Heart left ventricle (tissue), 16 donors: ENCODE measurements around the gene EPHA1. TPM values are rescaled to one million over a fixed set of nuclear protein-coding genes. Genes with fewer than 3 reads are reported as not detected.

ENCODE experiments used
- ATAC-seq, 4 donors: fragments of 200-7000 bp; cut with Tn5 transposase; one replicate each; pipeline ENCODE4 v1.9.1; 2020 to 2022; ENCODE audit warnings: moderate library complexity in 4 of 4, mild to moderate bottlenecking in 3 of 4, moderate number of reproducible peaks in 1 of 4
- DNase-seq, 5 donors: peaks; one replicate each; pipeline ENCODE4 v3.0.0-alpha.2; 2020
- H3K27ac ChIP-seq, 12 donors: fragments of 200-600 bp; sonication (generic) in 4 of 12; one replicate each; pipeline versions ENCODE4 v1.5.0 to v1.8.0; 2016 to 2022; ENCODE audit warnings: mild to moderate bottlenecking in 2 of 12
- H3K27me3 ChIP-seq, 9 donors: fragments of 200-600 bp; sonication (generic) in 2 of 9; one replicate each; pipeline versions ENCODE4 v1.5.1 to v1.8.0; 2016 to 2022; ENCODE audit warnings: mild to moderate bottlenecking in 3 of 9
- H3K36me3 ChIP-seq, 9 donors: fragments of 200-600 bp; sonication (generic) in 2 of 9; one replicate each; pipeline versions ENCODE4 v1.5.0 to v1.8.0; 2018 to 2022; ENCODE audit warnings: mild to moderate bottlenecking in 2 of 9
- H3K4me1 ChIP-seq, 12 donors: fragments of 200-600 bp; sonication (generic) in 4 of 12; one replicate each; pipeline versions ENCODE4 v1.5.0 to v1.8.0; 2016 to 2022; ENCODE audit warnings: mild to moderate bottlenecking in 3 of 12
- H3K4me3 ChIP-seq, 12 donors: fragments of 200-600 bp; sonication (generic) in 4 of 12; one replicate each; pipeline versions ENCODE4 v1.5.0 to v1.8.0; 2017 to 2022; ENCODE audit warnings: mild to moderate bottlenecking in 9 of 12, moderate library complexity in 4 of 12
- H3K9me3 ChIP-seq, 12 donors: fragments of 200-600 bp; sonication (generic) in 4 of 12; one replicate each; pipeline versions ENCODE4 v1.5.0 to v1.8.0; 2016 to 2022; ENCODE audit warnings: mild to moderate bottlenecking in 1 of 12
- CTCF ChIP-seq, 12 donors: fragments of 200-600 bp; sonication (generic) in 4 of 12; IDR thresholded peaks; one replicate each; pipeline versions ENCODE4 v1.5.0 to v1.8.0; 2018 to 2022; ENCODE audit warnings: antibody characterized with exemption in 12 of 12, mild to moderate bottlenecking in 5 of 12
- POLR2A ChIP-seq, 2 donors: fragments of 450-650 bp; IDR thresholded peaks; one replicate each; pipeline ENCODE4 v1.6.1; 2017; ENCODE audit warnings: antibody characterized with exemption in 2 of 2, mild to moderate bottlenecking in 2 of 2, moderate library complexity in 2 of 2
- WGBS, 4 donors: extraction: QIAGEN DNeasy Blood & Tissue Kit in 2 of 4; methylation state at CpG; one replicate each; pipeline versions ENCODE4 v1.1.5 to v1.1.7; 2013 to 2018; 5-methylcytosine and 5-hydroxymethylcytosine counted together
- intact Hi-C, 10 donors: fragments of 100-400 bp; cut with DNase I; formaldehyde crosslinking; loops; one replicate each; pipeline versions ENCODE4 v1.11.1 to v1.14.2; 2022
- polyA plus RNA-seq, 2 donors: library from polyadenylated mRNA; stranded (reverse); fragments of 200-250 nt; gene quantifications; one replicate each; pipeline ENCODE4 v1.2.3, GENCODE V29; 2013
- total RNA-seq, 9 donors: library from RNA; depleted of rRNA in 2 of 9; stranded (reverse); fragments of >200 nt in 2 of 9; fragmentation: NEBNext Ultra II Directional in 3 of 9; extraction: Animal tissue kit (Norgen Biotek cat#: 25700) in 3 of 9; gene quantifications; one replicate each; pipeline versions ENCODE4 v1.1.0 to v1.2.4, GENCODE V29; 2016 to 2023
- donor health status: ischemic (EF 13 %, LVEDD 7.1; RV severe dilation, severe dysfunction).
- donor health status: healthy with polysubstance abuse.
- donor health status: DM: no; HTN: yes; CAD: no.
- donor health status: DM: no; HTN: no; CAD: no.
- donor health status: ischemic (EF 25% LVEDD 6.9; RV normal size, moderate dysfunction).
- donor health status: ischemic (EF 25% LVEDD 5.7; RV mildly dilated, moderate dysfunction).
- donor health status: healthy.
- donor health status: DM: yes; HTN: yes; CAD: no.
- donor health status: ischemic (EF 35%, LVEDD 5.7; RV mildly dilated, moderate dysfunction).
- donor health status: nonischemic (EF 11% LVEDD 7.7; RV severe dilation, severe dysfunction).
- donor health status: DM: yes; HTN: yes; CAD: no.
- donor health status: PGD.
- donor health status: ischemic (EF 29% LVEDD 5.4; RV normal size, mild dysfunction).
- donor health status: nonischemic (EF 23%, LVEDD 6.1; RV moderate dilation, normal function).

Gene EPHA1
- total and polyA plus RNA-seq, 11 donors: 0.04 to 0.51 (median 0.27) TPM; not detected in 7

- DNase-seq: no peak
- no peak for TF ChIP-seq POLR2A (IDR thresholded peaks at IDR 0.05)
- no peak for TF ChIP-seq CTCF (IDR thresholded peaks at IDR 0.05)
- ATAC-seq: no peak
- intact Hi-C loops: loop anchor here in 6 of 10 donors (5.0 to 10.0 kb wide), 6 partner anchors 35 to 523 kb away; partner anchors contain the start of genes CASP2 (in 4 of the 6), TMEM139 (in 2 of the 6) and TCAF1 (in 1 of the 6)
- peaks cover 7 to 80% (median 60%) of the 10 kb centered on the region in 12 donors for H3K4me1 ChIP-seq
- H3K36me3 ChIP-seq: peaks cover 0 to 28% (median 6%) of the 10 kb centered on the region in 9 donors
- peak overlapping the region; percentile 62 to 96 (median 86) for H3K4me3 ChIP-seq
- WGBS, 4 donors: 13 to 24% (median 16%) methylated on average over 11 to 21 of the region's 21 CpGs
- H3K27ac ChIP-seq: peak overlapping the region; percentile 97 to 100 (median 99)
- H3K27me3 ChIP-seq: no peaks in the 10 kb centered on the region
- H3K9me3 ChIP-seq: no peaks in the 10 kb centered on the region
Measured at GRCh38 chr7:143382126-143382790, 26.4 kb downstream of the EPHA1 start.

GRCh38 chr7:143381427-143382125, 27.1 kb downstream of the EPHA1 start:
- H3K4me3 ChIP-seq: peak overlapping the region; percentile 62 to 96 (median 86)
- peak overlapping the region; percentile 97 to 100 (median 99) for H3K27ac ChIP-seq
- 0 to 1% (median 1%) methylated on average over 19 to 64 of the region's 64 CpGs for WGBS, 4 donors
- intact Hi-C loops: loop anchor here in 8 of 10 donors (2.0 to 10.0 kb wide), 8 partner anchors 27 to 523 kb away; partner anchors contain the start of genes CASP2 (in 4 of the 8), TMEM139 (in 2 of the 8), EPHA1 (in 1 of the 8) and TCAF1 (in 1 of the 8)
- DNase-seq (peak; percentile 79 to 91 (median 83)), ATAC-seq (peak in 2 of 4 donors; percentile 2 to 8)
- peaks cover 0 to 21% (median 2%) of the 10 kb centered on the region in 9 donors for H3K36me3 ChIP-seq
- no peaks in the 10 kb centered on the region for H3K9me3 ChIP-seq
- H3K27me3 ChIP-seq: no peaks in the 10 kb centered on the region
- TF ChIP-seq CTCF (IDR thresholded peaks at IDR 0.05): no peak
- no peak for TF ChIP-seq POLR2A (IDR thresholded peaks at IDR 0.05)
- peaks cover 7 to 79% (median 55%) of the 10 kb centered on the region in 12 donors for H3K4me1 ChIP-seq

- Histone ChIP-seq H3K27ac (peak within 1 kb of the TSS; percentile 97 to 100 (median 99)), H3K36me3 (peaks cover 0 to 17% (median 2%) of the 10 kb centered on the region in 9 donors), H3K4me1 (peaks cover 5 to 79% (median 48%) of the 10 kb centered on the region in 12 donors), H3K9me3 (no peaks in the 10 kb centered on the region), H3K4me3 (peak within 1 kb of the TSS; percentile 62 to 96 (median 86)), H3K27me3 (no peaks in the 10 kb centered on the region)
- peak; percentile 97 to 98 (median 98) for DNase-seq
- no peak for TF ChIP-seq CTCF (IDR thresholded peaks at IDR 0.05)
- TF ChIP-seq POLR2A (IDR thresholded peaks at IDR 0.05): peak; percentile 35 to 63
- ATAC-seq: peak; percentile 90 to 95 (median 94)
- intact Hi-C loops: loop anchor here in 8 of 10 donors (1.0 to 10.0 kb wide), 9 partner anchors 28 to 524 kb away; partner anchors contain the start of genes CASP2 (in 4 of the 8), TMEM139 (in 2 of the 8), EPHA1 (in 1 of the 8) and TCAF1 (in 1 of the 8)
- 0 to 1% (median 0%) methylated on average over 12 to 72 of the region's 72 CpGs for WGBS, 4 donors
Measured at GRCh38 chr7:143380646-143381426, 27.8 kb downstream of the EPHA1 start, which contains the start of gene ZYX. Gene ZYX (plus strand): TSS chr7:143381345. CDS start chr7:143381572, 227 bp downstream.
